Measurements from ENCODE around the gene THAP4.

DNA sequence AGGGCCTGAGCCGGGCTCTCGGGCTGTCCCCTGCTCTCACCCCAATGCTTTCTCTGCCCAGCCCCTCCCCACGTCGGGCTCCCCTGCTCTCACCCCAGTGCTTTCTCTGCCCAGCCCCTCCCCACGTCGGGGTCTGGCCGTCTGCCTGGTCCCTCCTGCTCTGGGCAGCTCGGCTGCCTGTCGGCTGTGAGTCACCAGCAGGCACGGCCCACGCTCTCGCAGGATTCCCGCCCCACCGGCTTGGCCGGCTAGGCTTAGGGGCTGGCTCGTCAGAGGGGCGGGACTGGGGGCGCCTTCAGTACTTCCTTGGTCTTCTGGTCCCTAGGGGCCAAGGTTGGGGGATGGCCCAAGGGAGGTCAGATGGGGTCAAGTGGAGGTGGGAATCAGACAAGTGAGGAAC is 75.1 kb downstream of the THAP4 start:
- TF ChIP-seq, protein P1, sequence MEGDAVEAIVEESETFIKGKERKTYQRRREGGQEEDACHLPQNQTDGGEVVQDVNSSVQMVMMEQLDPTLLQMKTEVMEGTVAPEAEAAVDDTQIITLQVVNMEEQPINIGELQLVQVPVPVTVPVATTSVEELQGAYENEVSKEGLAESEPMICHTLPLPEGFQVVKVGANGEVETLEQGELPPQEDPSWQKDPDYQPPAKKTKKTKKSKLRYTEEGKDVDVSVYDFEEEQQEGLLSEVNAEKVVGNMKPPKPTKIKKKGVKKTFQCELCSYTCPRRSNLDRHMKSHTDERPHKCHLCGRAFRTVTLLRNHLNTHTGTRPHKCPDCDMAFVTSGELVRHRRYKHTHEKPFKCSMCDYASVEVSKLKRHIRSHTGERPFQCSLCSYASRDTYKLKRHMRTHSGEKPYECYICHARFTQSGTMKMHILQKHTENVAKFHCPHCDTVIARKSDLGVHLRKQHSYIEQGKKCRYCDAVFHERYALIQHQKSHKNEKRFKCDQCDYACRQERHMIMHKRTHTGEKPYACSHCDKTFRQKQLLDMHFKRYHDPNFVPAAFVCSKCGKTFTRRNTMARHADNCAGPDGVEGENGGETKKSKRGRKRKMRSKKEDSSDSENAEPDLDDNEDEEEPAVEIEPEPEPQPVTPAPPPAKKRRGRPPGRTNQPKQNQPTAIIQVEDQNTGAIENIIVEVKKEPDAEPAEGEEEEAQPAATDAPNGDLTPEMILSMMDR (conservative IDR thresholded peaks at IDR 0.05): no peak
- TF ChIP-seq ZFX (IDR thresholded peaks at IDR 0.05): no peak
